Peyer's patch (tissue), 4 donors: ENCODE measurements around the gene FNIP2.

ENCODE experiments used
- CTCF ChIP-seq, 6 experiments: fragments of 450-650 bp in 4 of 6; fragments of 200-600 bp in 2 of 6; sonication (generic) in 1 of 6; IDR thresholded peaks; one replicate each; pipeline ENCODE4 v1.5.1; 2017 to 2019; ENCODE audit warnings: antibody characterized with exemption in 6 of 6, mild to moderate bottlenecking in 3 of 6, moderate library complexity in 1 of 6
- POLR2A ChIP-seq, 2 donors: fragments of 450-650 bp; IDR thresholded peaks; one replicate each; pipeline ENCODE4 v1.5.1; 2017; ENCODE audit warnings: antibody characterized with exemption in 2 of 2, mild to moderate bottlenecking in 2 of 2, moderate library complexity in 2 of 2

- TF ChIP-seq CTCF (IDR thresholded peaks at IDR 0.05) (no peak), POLR2A (IDR thresholded peaks at IDR 0.05) (no peak)
Measured at GRCh38 chr4:158775091-158775651, 6.3 kb downstream of the FNIP2 start.
